Uterine smooth muscle cell (primary cell): ENCODE measurements around the gene FREM3. TPM values are rescaled to one million over a fixed set of nuclear protein-coding genes. Genes with fewer than 3 reads are reported as not detected.

Experiments used
- total RNA-seq: library from RNA; depleted of rRNA; stranded (reverse); fragments of >200 nt; gene quantifications from 2 replicates; pipeline ENCODE4 v1.2.3, GENCODE V29; 2014

FREM3 gene
- under 0.01 TPM in 1 of 2 replicates, not detected in the other for total RNA-seq

DNA sequence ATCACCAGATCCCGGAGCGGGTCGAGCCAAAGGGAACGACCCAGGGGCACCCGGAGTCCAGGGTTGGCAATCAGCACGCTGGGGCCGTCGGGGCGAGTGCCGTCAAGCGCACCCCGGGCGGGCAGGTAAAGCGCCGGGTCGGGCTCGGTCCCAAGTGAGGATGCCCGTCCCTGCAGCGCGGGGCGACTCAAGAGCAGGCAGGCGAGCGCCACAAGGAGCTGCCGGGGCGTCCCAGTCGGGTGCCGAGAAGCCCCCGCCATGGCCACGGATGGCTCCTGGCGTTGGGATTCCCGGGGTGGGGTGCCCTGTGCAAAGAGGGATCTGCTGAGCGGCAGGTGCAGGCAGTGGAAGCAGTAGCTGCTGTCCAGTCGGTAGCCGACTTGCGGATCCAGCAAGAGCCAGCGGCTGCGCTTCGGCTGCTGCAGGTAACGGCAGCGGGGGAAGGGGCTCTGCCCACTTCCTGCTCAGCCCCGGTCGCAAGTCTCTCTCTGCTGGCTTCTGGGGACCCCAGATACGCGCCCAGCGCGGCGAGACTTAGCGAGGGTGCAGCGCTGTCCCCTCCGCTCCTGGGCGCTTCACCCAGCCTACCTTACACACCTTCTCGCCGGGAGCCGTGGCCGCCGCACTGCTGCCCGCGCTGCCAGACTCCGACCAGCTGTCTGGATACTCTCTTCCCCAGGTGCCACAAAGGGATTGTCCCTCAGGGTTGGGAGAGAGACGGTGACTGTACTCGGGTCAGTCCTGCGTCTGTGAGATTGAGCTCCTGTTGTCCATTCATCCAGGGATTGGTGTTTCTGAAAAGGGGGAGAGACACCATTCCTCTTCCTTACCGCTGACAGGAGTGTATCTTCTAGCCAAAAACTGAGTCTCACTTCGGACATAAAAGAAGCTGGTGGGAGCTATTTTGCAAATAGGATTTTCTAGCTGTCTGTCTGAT lies at the start of gene FREM3:
Gene FREM3 (minus strand): TSS at position 260 of the 937 bp plus-strand sequence. CDS start 0 bp downstream, at position 260.

Other genes with a start within 250 kb of the FREM3 start
- 39.5 and 46.3 TPM in 2 replicates for gene SMARCA5, start 187.0 kb downstream of the FREM3 start, total RNA-seq
- 0.11 and 0.25 TPM in 2 replicates for gene GYPE, start 204.9 kb upstream of the FREM3 start, total RNA-seq